RWPE1 (cell line): ENCODE results near the gene CD81.
"Not testable (repeated sequence)": the region's sequence is repeated elsewhere in the genome, so short reads cannot be mapped to it uniquely, and the experiment has no call there.

Source experiments
- CTCF ChIA-PET: fragments of 350-600 bp; sonication (Branson Sonifier 250); formaldehyde crosslinking; extraction: SDS; loops from one replicate; lab custom pipeline; 2021; lab: Yijun Ruan, JAX
- POLR2A ChIA-PET: fragments of 400-600 bp; formaldehyde crosslinking; extraction: SDS; loops from one replicate; lab custom pipeline; 2020; ENCODE audit warnings: antibody characterized with exemption; ENCODE audit not compliant: low non-redundant PET; lab: Yijun Ruan, JAX
- DNase-seq: peaks from one replicate; pipeline ENCODE4 v3.0.0; 2012; ENCODE audit warnings: low spot score
- H3K27ac ChIP-seq: fragments of 450-650 bp; 2 replicates; pipeline ENCODE4 v1.5.1; 2017
- TF ChIP-seq, protein P1 (sequence below): fragments of 450-650 bp; conservative IDR thresholded peaks from 2 replicates; pipeline ENCODE4 v1.5.1; 2017; ENCODE audit warnings: low read depth, mild to moderate bottlenecking

Gene CD81

DNA sequence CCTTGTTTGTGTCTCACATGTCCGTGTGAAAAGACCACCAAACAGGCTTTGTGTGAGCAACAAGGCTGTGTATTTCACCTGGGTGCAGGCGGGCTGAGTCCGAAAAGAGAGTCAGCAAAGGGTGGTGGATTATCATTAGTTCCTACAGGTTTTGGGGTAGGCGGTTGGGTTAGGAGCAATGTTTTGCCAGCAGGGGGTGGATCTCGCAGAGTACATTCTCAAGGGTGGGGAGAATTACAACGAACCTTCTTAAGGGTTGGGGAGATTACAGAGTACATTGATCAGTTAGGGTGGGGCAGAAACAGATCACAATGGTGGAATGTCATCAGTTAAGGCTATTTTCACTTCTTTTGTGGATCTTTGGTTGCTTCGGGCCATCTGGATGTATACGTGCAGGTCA, 38.4 kb upstream of the CD81 start:
- DNase-seq, H3K27ac ChIP-seq, CTCF ChIA-PET, POLR2A ChIA-PET: not testable (repeated sequence)

DNA sequence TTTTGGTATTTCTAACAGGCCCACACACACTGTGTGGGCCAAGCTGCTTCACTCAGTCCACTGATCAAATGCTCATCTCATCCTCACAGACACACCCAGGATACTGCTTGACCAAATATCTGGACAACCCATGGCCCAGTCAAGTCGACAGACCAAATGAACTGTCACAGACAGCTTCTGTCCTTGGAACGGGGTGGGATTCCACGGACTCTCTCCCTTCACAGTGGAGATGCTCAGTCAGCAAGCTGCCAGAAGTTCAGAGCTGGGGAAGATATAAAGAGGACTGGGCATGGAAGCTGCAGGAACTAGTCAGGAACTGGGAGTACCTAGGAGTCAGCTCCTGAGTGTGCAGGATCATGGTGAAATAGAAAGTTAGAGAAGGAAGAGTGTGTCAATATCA, 34.6 kb upstream of the CD81 start:
- no peak for DNase-seq
- TF ChIP-seq, protein P1, sequence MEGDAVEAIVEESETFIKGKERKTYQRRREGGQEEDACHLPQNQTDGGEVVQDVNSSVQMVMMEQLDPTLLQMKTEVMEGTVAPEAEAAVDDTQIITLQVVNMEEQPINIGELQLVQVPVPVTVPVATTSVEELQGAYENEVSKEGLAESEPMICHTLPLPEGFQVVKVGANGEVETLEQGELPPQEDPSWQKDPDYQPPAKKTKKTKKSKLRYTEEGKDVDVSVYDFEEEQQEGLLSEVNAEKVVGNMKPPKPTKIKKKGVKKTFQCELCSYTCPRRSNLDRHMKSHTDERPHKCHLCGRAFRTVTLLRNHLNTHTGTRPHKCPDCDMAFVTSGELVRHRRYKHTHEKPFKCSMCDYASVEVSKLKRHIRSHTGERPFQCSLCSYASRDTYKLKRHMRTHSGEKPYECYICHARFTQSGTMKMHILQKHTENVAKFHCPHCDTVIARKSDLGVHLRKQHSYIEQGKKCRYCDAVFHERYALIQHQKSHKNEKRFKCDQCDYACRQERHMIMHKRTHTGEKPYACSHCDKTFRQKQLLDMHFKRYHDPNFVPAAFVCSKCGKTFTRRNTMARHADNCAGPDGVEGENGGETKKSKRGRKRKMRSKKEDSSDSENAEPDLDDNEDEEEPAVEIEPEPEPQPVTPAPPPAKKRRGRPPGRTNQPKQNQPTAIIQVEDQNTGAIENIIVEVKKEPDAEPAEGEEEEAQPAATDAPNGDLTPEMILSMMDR: no peak
- CTCF ChIA-PET: interaction anchor here (0.7 kb wide), 1 partner anchor 78 kb away, joined by 3 read pairs; no protein-coding TSS in a partner anchor

DNA sequence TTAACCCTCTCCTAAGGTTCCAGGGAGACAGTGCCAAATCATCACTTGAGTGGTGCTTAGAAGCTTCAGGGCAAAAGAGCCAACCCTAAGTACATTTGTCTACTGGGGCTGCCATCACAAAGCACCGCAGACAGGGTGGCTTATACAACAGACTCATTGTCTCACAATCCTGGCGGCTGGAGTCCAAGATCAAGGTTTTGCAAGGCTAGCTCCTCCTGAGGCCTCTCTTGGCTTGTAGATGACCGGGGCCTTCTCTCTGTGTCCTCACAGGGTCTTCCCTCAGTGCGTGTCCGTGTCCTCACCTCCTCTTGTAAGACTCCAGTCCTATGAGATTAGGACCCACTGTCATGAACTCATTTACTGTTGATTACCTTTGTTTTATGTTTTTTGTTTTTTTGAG, 34.1 kb upstream of the CD81 start:
- DNase-seq: no peak
- TF ChIP-seq, protein P1: no peak
- no peak overlapping the region for H3K27ac ChIP-seq
- CTCF ChIA-PET: no interaction called here
- POLR2A ChIA-PET: no interaction called here

More for the DNA sequence above, 34.6 kb upstream of the CD81 start:
- POLR2A ChIA-PET: no interaction called here
- H3K27ac ChIP-seq: no peak overlapping the region

DNA sequence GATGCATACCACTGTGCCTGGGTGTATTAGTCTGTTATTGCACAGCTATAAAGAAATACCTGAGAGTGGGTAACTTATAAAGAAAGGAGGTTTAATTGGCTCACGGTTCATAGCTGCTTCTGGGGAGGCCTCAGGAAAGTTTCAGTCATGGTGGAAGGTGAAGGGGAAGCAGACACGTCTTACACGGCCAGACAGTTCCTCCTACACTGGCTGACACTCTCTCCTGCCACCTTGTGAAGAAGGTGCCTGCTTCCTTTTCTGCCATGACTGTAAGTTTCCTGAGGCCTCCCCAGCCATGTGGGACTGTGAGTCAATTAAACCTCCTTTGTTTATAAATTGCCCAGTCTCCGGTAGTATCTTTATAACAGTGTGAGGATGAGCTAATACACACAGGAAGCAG, 33.6 kb upstream of the CD81 start:
- DNase-seq: no peak
- H3K27ac ChIP-seq: no peak overlapping the region
- TF ChIP-seq, protein P1: no peak
- POLR2A ChIA-PET: no interaction called here
- CTCF ChIA-PET: no interaction called here

DNA sequence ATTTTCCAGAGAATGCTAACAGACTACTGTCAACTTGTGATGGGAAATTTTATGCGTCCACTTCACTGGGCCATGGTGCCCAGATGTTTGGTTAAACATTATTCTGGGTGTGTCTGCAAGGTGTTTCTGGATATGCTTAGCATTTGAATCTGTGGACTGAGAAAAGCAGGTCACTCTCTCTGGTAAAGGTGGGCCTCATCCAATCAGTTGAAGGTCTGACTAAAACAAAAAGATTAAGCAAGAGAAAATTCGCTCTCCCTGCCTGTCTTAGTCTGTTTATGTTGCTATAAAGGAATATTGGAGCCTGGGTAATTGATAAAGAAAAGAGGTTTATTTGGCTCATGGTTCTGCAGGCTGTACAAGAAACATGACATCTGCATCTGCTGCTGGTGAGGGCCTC, 32.1 kb upstream of the CD81 start:
- no peak for DNase-seq
- POLR2A ChIA-PET: no interaction called here
- no peak overlapping the region for H3K27ac ChIP-seq
- CTCF ChIA-PET: interaction anchor here (1.0 kb wide), 1 partner anchor 75 kb away, joined by 5 read pairs; no protein-coding TSS in a partner anchor
- TF ChIP-seq, protein P1: no peak

DNA sequence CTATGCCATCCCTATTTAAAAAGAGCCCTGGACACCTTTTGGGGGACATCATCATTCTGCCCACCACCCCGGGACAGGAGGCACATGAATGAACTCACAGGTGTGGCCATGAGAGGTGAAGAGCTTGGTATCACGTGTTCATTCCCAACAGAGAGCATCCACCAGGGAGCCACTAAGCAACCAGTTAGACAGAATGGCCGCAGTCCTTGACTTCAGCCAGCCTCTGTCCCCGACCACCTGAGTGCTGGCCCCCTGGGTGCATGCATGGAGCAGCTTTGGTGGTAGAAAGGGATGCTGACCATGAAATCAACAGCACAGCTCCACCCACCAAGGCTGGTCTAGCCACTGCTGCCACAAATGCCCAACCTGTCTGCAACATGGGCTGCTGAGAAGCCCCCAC, 31.1 kb upstream of the CD81 start:
- CTCF ChIA-PET: interaction anchor here (0.8 to 1.0 kb wide), 2 partner anchors 74 to 187 kb away, joined by 3 to 5 read pairs; no protein-coding TSS in a partner anchor
- no peak overlapping the region for H3K27ac ChIP-seq
- TF ChIP-seq, protein P1: no peak
- POLR2A ChIA-PET: no interaction called here
- DNase-seq: no peak

DNA sequence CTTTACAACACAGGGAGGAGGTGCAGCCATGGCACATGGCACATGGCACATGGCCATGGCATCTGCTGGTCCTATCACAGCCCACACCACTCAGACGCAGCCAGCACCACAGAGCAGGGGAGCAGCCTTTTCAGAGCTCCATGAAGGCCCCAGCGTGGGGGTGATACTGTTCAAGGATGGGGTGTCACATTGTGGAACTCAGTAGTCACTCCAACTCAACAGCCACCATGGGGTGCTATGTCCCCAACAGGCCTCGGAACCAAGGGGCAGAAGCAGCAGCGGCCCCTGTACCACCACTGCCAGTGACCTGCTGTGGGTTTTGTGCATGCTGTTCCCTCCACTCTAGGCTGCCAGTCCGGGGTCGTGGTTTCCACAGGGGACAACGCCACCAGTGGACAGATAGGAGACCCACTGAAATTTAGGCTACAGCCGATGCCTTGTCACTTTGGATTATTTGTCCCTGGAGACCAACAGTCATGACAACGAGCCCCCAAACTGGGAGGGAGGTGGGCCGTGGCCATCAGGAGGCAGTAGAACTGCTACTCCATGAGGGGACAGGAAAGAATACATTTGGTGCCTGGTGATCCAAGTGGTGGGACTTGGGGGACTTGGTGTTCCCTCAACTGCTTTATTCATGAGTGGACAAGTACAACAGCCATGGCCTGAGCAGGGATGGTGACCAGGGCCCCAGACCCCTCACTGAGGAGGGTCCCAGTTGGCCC, 30.4 kb upstream of the CD81 start:
- ChIA-PET POLR2A (no interaction called here), CTCF (no interaction called here)
- H3K27ac ChIP-seq: no peak overlapping the region
- DNase-seq: no peak
- TF ChIP-seq, protein P1: no peak
